Chondrocyte (in vitro differentiated cells): ENCODE data around the gene HIF3A. TPM values are rescaled to one million over a fixed set of nuclear protein-coding genes. Genes with fewer than 3 reads are reported as not detected.

Experiments
- DNase-seq: peaks from one replicate; pipeline ENCODE4 v3.0.0; 2021; ENCODE audit warnings: mixed read lengths, low spot score
- H3K27ac Mint-ChIP-seq: one replicate; pipeline ENCODE4 v1.8.0; 2021; ENCODE audit warnings: mild to moderate bottlenecking, moderate library complexity, mixed read lengths; ENCODE audit not compliant: unreplicated experiment
- H3K27me3 Mint-ChIP-seq: 2 replicates; pipeline ENCODE4 v1.8.0; 2021; ENCODE audit warnings: low read depth, mixed read lengths
- H3K36me3 Mint-ChIP-seq: 2 replicates; pipeline ENCODE4 v1.8.0; 2021; ENCODE audit warnings: low read depth, mixed read lengths
- H3K4me1 Mint-ChIP-seq: 2 replicates; pipeline ENCODE4 v1.8.0; 2021; ENCODE audit warnings: low read depth, mild to moderate bottlenecking, mixed read lengths
- H3K4me3 Mint-ChIP-seq: one replicate; pipeline ENCODE4 v1.8.0; 2021; ENCODE audit warnings: mild to moderate bottlenecking, moderate library complexity, mixed read lengths; ENCODE audit not compliant: unreplicated experiment
- H3K9me3 Mint-ChIP-seq: 2 replicates; pipeline ENCODE4 v1.8.0; 2021; ENCODE audit warnings: low read depth, mixed read lengths
- CTCF ChIP-seq: fragments of 200-600 bp; sonication (generic); IDR thresholded peaks from 2 replicates; pipeline ENCODE4 v1.5.0; 2021; ENCODE audit warnings: antibody characterized with exemption, mild to moderate bottlenecking, moderate library complexity
- total RNA-seq: library from RNA; stranded (reverse); gene quantifications from 3 replicates; pipeline ENCODE4 v1.2.1, GENCODE V29; 2021

The HIF3A gene
- total RNA-seq, 1 donor from 2014 or later = 88.1 TPM

DNA sequence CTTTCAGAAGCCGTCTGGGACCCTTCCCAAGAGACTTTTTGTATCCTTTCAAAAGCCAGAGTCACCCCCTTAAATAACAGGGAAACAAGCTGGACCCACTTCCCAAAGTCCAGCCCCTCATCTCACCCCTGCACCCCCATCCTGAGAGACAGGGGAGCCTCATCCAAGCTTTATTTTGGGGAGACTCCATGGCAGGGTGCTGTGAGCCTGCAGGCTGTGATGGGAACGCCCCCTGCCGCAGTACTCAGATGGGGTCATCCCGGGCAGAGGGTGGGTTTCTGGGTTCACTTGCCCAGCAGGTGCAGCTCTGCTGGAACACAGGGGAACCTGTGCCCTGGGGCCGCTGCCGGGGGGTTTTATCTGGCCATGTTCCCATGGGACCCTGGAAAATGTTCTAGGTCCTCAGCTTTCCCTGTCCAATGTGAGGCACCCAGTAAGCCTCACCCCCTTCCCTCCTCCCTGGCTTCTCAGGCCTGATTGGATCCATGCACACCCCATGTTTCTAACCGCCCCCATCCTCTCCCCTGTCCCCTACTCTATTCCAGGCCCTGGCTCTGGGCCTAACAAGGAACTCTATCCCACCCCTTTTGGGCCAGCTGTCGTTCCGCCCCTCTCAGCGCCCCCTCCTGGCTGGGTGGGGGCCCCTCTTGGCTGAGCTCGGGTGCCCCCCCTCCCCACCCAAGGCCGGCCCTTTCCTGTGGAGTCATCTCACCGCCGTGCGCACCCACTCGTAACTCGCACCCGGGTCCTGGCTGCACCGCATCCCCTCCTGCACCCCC is 1.0 kb downstream of the HIF3A start:
- peak overlapping the region; percentile 94 for H3K27ac Mint-ChIP-seq
- peak overlapping the region; percentile 77 for H3K4me3 Mint-ChIP-seq
- H3K9me3 Mint-ChIP-seq = peaks cover 2% of the 10 kb centered on the region
- H3K27me3 Mint-ChIP-seq = no peaks in the 10 kb centered on the region
- peaks cover 57% of the 10 kb centered on the region for H3K4me1 Mint-ChIP-seq
- no peak for DNase-seq
- no peaks in the 10 kb centered on the region for H3K36me3 Mint-ChIP-seq
- TF ChIP-seq CTCF = peak; percentile 68

DNA sequence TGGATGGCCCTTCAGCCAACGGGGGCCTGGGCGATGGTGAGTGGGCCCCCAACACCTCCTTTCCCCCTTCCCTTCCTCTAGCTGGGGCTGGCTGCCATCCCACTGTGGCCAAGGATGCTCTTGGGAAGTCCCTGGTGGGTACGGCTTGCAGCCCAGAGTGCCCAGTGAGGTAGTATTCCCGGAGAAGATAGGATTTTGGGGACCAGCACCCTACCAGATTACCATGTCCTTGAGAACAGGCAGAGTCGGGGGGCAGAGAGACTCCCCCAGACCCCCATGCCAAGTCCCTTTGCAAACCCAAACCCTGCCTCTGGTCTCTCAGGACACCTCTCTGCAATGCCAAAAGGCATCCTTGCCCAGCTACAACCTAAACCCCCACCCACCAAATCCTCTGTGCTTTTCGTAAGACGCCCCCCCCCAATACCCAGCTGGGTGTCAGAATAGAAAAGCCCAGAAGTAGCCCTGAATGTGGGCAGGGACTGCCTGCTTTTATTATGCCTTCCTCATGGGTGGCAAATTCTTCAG is 1.7 kb downstream of the HIF3A start:
- Mint-ChIP-seq H3K27ac (peak overlapping the region; percentile 94), H3K4me1 (peaks cover 63% of the 10 kb centered on the region), H3K27me3 (no peaks in the 10 kb centered on the region), H3K36me3 (no peaks in the 10 kb centered on the region), H3K9me3 (peaks cover 2% of the 10 kb centered on the region), H3K4me3 (peak overlapping the region; percentile 77)
- peak; percentile 25 for TF ChIP-seq CTCF
- no peak for DNase-seq

DNA sequence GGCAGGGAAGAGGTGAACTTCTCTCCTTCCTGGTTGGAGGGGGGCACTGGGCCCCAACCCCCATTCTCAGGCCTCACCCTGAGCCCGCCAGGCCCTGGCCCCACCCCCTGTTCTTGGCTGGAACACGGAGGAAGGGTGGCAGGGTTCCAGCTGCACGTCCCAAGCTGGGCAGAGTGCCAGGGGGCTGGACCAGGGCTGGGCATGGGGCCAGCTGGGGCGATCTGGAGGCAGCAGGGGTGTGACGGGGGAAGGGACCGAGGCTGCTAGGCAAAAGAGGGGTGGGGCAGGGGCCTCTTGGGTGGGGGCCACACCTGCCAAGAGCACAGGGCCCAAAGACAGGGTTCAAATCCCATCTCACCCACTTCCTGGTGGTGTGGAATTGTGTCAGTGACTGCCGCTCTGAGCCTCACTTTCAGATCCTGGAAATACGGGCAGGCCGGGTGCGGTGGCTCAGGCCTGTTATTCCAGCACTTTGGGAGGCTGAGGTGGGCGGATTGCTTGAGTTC is 2.2 kb downstream of the HIF3A start:
- DNase-seq = peak; percentile 98
- Mint-ChIP-seq H3K9me3 (peaks cover 2% of the 10 kb centered on the region), H3K36me3 (peaks cover 2% of the 10 kb centered on the region), H3K27me3 (no peaks in the 10 kb centered on the region), H3K4me3 (peak overlapping the region; percentile 77), H3K27ac (peak overlapping the region; percentile 94), H3K4me1 (peaks cover 65% of the 10 kb centered on the region)
- no peak for TF ChIP-seq CTCF

GRCh38 chr19:46299695-46300094 is 2.9 kb downstream of the HIF3A start:
- DNase-seq = no peak
- peak overlapping the region; percentile 77 for H3K4me3 Mint-ChIP-seq
- peaks cover 2% of the 10 kb centered on the region for H3K9me3 Mint-ChIP-seq
- peaks cover 8% of the 10 kb centered on the region for H3K36me3 Mint-ChIP-seq
- TF ChIP-seq CTCF = no peak
- H3K27me3 Mint-ChIP-seq = no peaks in the 10 kb centered on the region
- peak overlapping the region; percentile 94 for H3K27ac Mint-ChIP-seq
- H3K4me1 Mint-ChIP-seq = peaks cover 71% of the 10 kb centered on the region

- Mint-ChIP-seq H3K4me1 (peaks cover 58% of the 10 kb centered on the region), H3K4me3 (no peak overlapping the region), H3K36me3 (peaks cover 39% of the 10 kb centered on the region), H3K9me3 (peaks cover 8% of the 10 kb centered on the region), H3K27me3 (no peaks in the 10 kb centered on the region), H3K27ac (peak overlapping the region; percentile 15)
- TF ChIP-seq CTCF = no peak
- no peak for DNase-seq
These were observed 6.5 kb downstream of the HIF3A start for GRCh38 chr19:46303322-46303690.
